Osteocyte (in vitro differentiated cells): ENCODE measurements around the gene SAMD10. TPM values are rescaled to one million over a fixed set of nuclear protein-coding genes. Genes with fewer than 3 reads are reported as not detected.

Source experiments
- DNase-seq: peaks from one replicate; pipeline ENCODE4 v3.0.0; 2021; ENCODE audit warnings: mixed read lengths; ENCODE audit not compliant: unreplicated experiment; ENCODE audit errors: extremely low spot score
- H3K27ac Mint-ChIP-seq: one replicate; pipeline ENCODE4 v1.8.0; 2021; ENCODE audit warnings: mild to moderate bottlenecking, mixed read lengths; ENCODE audit not compliant: unreplicated experiment
- H3K27me3 Mint-ChIP-seq: one replicate; pipeline ENCODE4 v1.8.0; 2021; ENCODE audit warnings: mixed read lengths; ENCODE audit not compliant: unreplicated experiment
- H3K36me3 Mint-ChIP-seq: one replicate; pipeline ENCODE4 v1.8.0; 2021; ENCODE audit warnings: mixed read lengths; ENCODE audit not compliant: unreplicated experiment
- H3K4me1 Mint-ChIP-seq: one replicate; pipeline ENCODE4 v1.8.0; 2021; ENCODE audit warnings: mixed read lengths; ENCODE audit not compliant: unreplicated experiment
- H3K4me3 Mint-ChIP-seq: one replicate; pipeline ENCODE4 v1.8.0; 2021; ENCODE audit warnings: mild to moderate bottlenecking, moderate library complexity, mixed read lengths; ENCODE audit not compliant: unreplicated experiment
- H3K9me3 Mint-ChIP-seq: one replicate; pipeline ENCODE4 v1.8.0; 2021; ENCODE audit warnings: mixed read lengths; ENCODE audit not compliant: unreplicated experiment
- total RNA-seq: library from RNA; stranded (reverse); gene quantifications from 2 replicates; pipeline ENCODE4 v1.2.1, GENCODE V29; 2021
- TF ChIP-seq, protein P1 (sequence below): fragments of 200-600 bp; sonication (generic); IDR thresholded peaks from 2 replicates; pipeline ENCODE4 v1.5.0; 2021; ENCODE audit warnings: antibody characterized with exemption, mild to moderate bottlenecking, moderate library complexity

The SAMD10 gene
- total RNA-seq, 1 donor from 2014 or later = 3.7 TPM

- no peak for DNase-seq
- no peak overlapping the region for H3K4me3 Mint-ChIP-seq
- no peaks in the 10 kb centered on the region for H3K27me3 Mint-ChIP-seq
- H3K27ac Mint-ChIP-seq = peak overlapping the region; percentile 14
- no peaks in the 10 kb centered on the region for H3K36me3 Mint-ChIP-seq
- peaks cover 55% of the 10 kb centered on the region for H3K4me1 Mint-ChIP-seq
- TF ChIP-seq, protein P1, sequence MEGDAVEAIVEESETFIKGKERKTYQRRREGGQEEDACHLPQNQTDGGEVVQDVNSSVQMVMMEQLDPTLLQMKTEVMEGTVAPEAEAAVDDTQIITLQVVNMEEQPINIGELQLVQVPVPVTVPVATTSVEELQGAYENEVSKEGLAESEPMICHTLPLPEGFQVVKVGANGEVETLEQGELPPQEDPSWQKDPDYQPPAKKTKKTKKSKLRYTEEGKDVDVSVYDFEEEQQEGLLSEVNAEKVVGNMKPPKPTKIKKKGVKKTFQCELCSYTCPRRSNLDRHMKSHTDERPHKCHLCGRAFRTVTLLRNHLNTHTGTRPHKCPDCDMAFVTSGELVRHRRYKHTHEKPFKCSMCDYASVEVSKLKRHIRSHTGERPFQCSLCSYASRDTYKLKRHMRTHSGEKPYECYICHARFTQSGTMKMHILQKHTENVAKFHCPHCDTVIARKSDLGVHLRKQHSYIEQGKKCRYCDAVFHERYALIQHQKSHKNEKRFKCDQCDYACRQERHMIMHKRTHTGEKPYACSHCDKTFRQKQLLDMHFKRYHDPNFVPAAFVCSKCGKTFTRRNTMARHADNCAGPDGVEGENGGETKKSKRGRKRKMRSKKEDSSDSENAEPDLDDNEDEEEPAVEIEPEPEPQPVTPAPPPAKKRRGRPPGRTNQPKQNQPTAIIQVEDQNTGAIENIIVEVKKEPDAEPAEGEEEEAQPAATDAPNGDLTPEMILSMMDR = no peak
- no peaks in the 10 kb centered on the region for H3K9me3 Mint-ChIP-seq
These were observed 27.8 kb downstream of the SAMD10 start for GRCh38 chr20:63951398-63952209.

- Mint-ChIP-seq H3K4me1 (peaks cover 55% of the 10 kb centered on the region), H3K27ac (no peak overlapping the region)
These were observed 28.6 kb downstream of the SAMD10 start for GRCh38 chr20:63950701-63951397.

GRCh38 chr20:63947638-63948456, 31.6 kb downstream of the SAMD10 start:
- Mint-ChIP-seq H3K27ac (peak overlapping the region; percentile 47), H3K36me3 (no peaks in the 10 kb centered on the region), H3K4me3 (no peak overlapping the region), H3K27me3 (no peaks in the 10 kb centered on the region), H3K9me3 (no peaks in the 10 kb centered on the region), H3K4me1 (peaks cover 33% of the 10 kb centered on the region)
- no peak for DNase-seq
- TF ChIP-seq, protein P1 = no peak

More at GRCh38 chr20:63950701-63951397, 28.6 kb downstream of the SAMD10 start:
- Mint-ChIP-seq H3K4me3 (no peak overlapping the region), H3K36me3 (no peaks in the 10 kb centered on the region), H3K27me3 (no peaks in the 10 kb centered on the region), H3K9me3 (no peaks in the 10 kb centered on the region)
- no peak for DNase-seq
- TF ChIP-seq, protein P1 = no peak

GRCh38 chr20:63946986-63947637, 32.3 kb downstream of the SAMD10 start:
- Mint-ChIP-seq H3K27me3 (no peaks in the 10 kb centered on the region), H3K36me3 (no peaks in the 10 kb centered on the region), H3K4me3 (no peak overlapping the region), H3K27ac (peak overlapping the region; percentile 41), H3K4me1 (peaks cover 35% of the 10 kb centered on the region), H3K9me3 (no peaks in the 10 kb centered on the region)
- TF ChIP-seq, protein P1 = no peak
- DNase-seq = no peak
